ENCODE measurements around the gene TNFSF9.
"Not testable (repeated sequence)": the region's sequence is repeated elsewhere in the genome, so short reads cannot be mapped to it uniquely, and the experiment has no call there.

Gene TNFSF9

GRCh38 chr19:6564393-6564792, 33.6 kb downstream of the TNFSF9 start:
- no peak for ATAC-seq
- TF ChIP-seq BACH2 (CRISPR knock-in tag; IDR thresholded peaks at IDR 0.05; ENCODE audit: borderline replicate concordance) (no peak), ZNF70 (CRISPR knock-in tag; IDR thresholded peaks at IDR 0.05) (no peak), CSDC2 (CRISPR knock-in tag; IDR thresholded peaks at IDR 0.05) (no peak), ARNTL (CRISPR knock-in tag; IDR thresholded peaks at IDR 0.05; ENCODE audit: borderline replicate concordance, low read depth) (no peak), POU6F1 (CRISPR knock-in tag; IDR thresholded peaks at IDR 0.05; ENCODE audit: borderline replicate concordance, low read depth) (no peak), ZFP30 (CRISPR knock-in tag; IDR thresholded peaks at IDR 0.05) (no peak), PPARA (CRISPR knock-in tag; IDR thresholded peaks at IDR 0.05; ENCODE audit: borderline replicate concordance) (no peak), OSR1 (CRISPR knock-in tag; IDR thresholded peaks at IDR 0.05) (no peak), ZNF565 (CRISPR knock-in tag; conservative IDR thresholded peaks at IDR 0.05; ENCODE audit: low read depth) (no peak), PATZ1 (CRISPR knock-in tag; IDR thresholded peaks at IDR 0.05; ENCODE audit: borderline replicate concordance) (no peak), TCF4 (CRISPR knock-in tag; IDR thresholded peaks at IDR 0.05; ENCODE audit: borderline replicate concordance) (no peak), RARB (CRISPR knock-in tag; IDR thresholded peaks at IDR 0.05) (no peak), TOX (CRISPR knock-in tag; IDR thresholded peaks at IDR 0.05; ENCODE audit: borderline replicate concordance) (no peak), ESRRG (CRISPR knock-in tag; IDR thresholded peaks at IDR 0.05) (no peak), CREB5 (CRISPR knock-in tag; IDR thresholded peaks at IDR 0.05; ENCODE audit: low read depth) (no peak), CSRNP3 (CRISPR knock-in tag; IDR thresholded peaks at IDR 0.05) (no peak), ZNF8 (CRISPR knock-in tag; IDR thresholded peaks at IDR 0.05) (no peak), ISL1 (CRISPR knock-in tag; IDR thresholded peaks at IDR 0.05) (no peak), ZC3H10 (CRISPR knock-in tag; IDR thresholded peaks at IDR 0.05) (no peak), ZFP3 (CRISPR knock-in tag; IDR thresholded peaks at IDR 0.05) (no peak)

GRCh38 chr19:6566727-6567126, 35.9 kb downstream of the TNFSF9 start:
- not testable (repeated sequence) for ATAC-seq

GRCh38 chr19:6568010-6568526, 37.2 kb downstream of the TNFSF9 start:
- TF ChIP-seq RARB (CRISPR knock-in tag; IDR thresholded peaks at IDR 0.05) = no peak
- TF ChIP-seq TOX (CRISPR knock-in tag; IDR thresholded peaks at IDR 0.05; ENCODE audit: borderline replicate concordance) = no peak
- TF ChIP-seq ISL1 (CRISPR knock-in tag; IDR thresholded peaks at IDR 0.05) = no peak
- TF ChIP-seq ARNTL (CRISPR knock-in tag; IDR thresholded peaks at IDR 0.05; ENCODE audit: borderline replicate concordance, low read depth) = no peak
- no peak for TF ChIP-seq PATZ1 (CRISPR knock-in tag; IDR thresholded peaks at IDR 0.05; ENCODE audit: borderline replicate concordance)
- TF ChIP-seq TSHZ2 (CRISPR knock-in tag; IDR thresholded peaks at IDR 0.05) = no peak
- no peak for TF ChIP-seq CSDC2 (CRISPR knock-in tag; IDR thresholded peaks at IDR 0.05)
- TF ChIP-seq PPARA (CRISPR knock-in tag; IDR thresholded peaks at IDR 0.05; ENCODE audit: borderline replicate concordance) = no peak
- no peak for TF ChIP-seq CREB5 (CRISPR knock-in tag; IDR thresholded peaks at IDR 0.05; ENCODE audit: low read depth)
- TF ChIP-seq GLIS3 (CRISPR knock-in tag; IDR thresholded peaks at IDR 0.05) = no peak
- TF ChIP-seq ZNF70 (CRISPR knock-in tag; IDR thresholded peaks at IDR 0.05) = no peak
- no peak for TF ChIP-seq ZFP30 (CRISPR knock-in tag; IDR thresholded peaks at IDR 0.05)
- ATAC-seq = no peak
